Gastroesophageal sphincter (tissue), 4 donors: ENCODE data around the gene CCDC57. TPM values are rescaled to one million over a fixed set of nuclear protein-coding genes. Genes with fewer than 3 reads are reported as not detected.
A peak's percentile ranks its signal among the peaks of the same experiment; 100 is the strongest.

Experiments
- ATAC-seq: fragments of 150-250 bp; one replicate; pipeline ENCODE4 v1.9.1; 2016; ENCODE audit warnings: mild to moderate bottlenecking, moderate library complexity
- H3K27ac ChIP-seq, 4 donors: fragments of 200-600 bp; sonication (generic) in 3 of 4; 1 replicate in 3 of 4; 2 replicates in 1 of 4; pipeline ENCODE4 v1.5.1; 2016 to 2019
- H3K27me3 ChIP-seq: fragments of 200-600 bp; sonication (generic); one replicate; pipeline ENCODE4 v1.5.1; 2019
- H3K36me3 ChIP-seq, 2 donors: fragments of 200-600 bp; sonication (generic); one replicate each; pipeline ENCODE4 v1.5.1; 2019; ENCODE audit warnings: control low read depth in 1 of 2
- H3K4me1 ChIP-seq, 3 donors: fragments of 200-600 bp; sonication (generic); 1 replicate in 2 of 3; 2 replicates in 1 of 3; pipeline ENCODE4 v1.5.1; 2016 to 2019; ENCODE audit warnings: control low read depth in 2 of 3
- H3K4me3 ChIP-seq, 2 donors: fragments of 200-600 bp; sonication (generic); one replicate each; pipeline ENCODE4 v1.5.1; 2019; ENCODE audit warnings: mild to moderate bottlenecking in 1 of 2, moderate library complexity in 1 of 2
- H3K9me3 ChIP-seq, 3 donors: fragments of 200-600 bp; sonication (generic); one replicate each; pipeline ENCODE4 v1.5.1; 2017 to 2019; ENCODE audit warnings: control low read depth in 2 of 3
- EP300 ChIP-seq: sonication (generic); formaldehyde crosslinking; IDR thresholded peaks from one replicate; pipeline ENCODE4 v1.6.1; 2017; ENCODE audit warnings: antibody characterized with exemption, mild to moderate bottlenecking
- POLR2A ChIP-seq, 2 donors: fragments of 450-650 bp; IDR thresholded peaks; one replicate each; pipeline ENCODE4 v1.6.1; 2017; ENCODE audit warnings: antibody characterized with exemption in 2 of 2, mild to moderate bottlenecking in 2 of 2, moderate library complexity in 1 of 2
- POLR2AphosphoS5 ChIP-seq: sonication (generic); formaldehyde crosslinking; IDR thresholded peaks from one replicate; pipeline ENCODE4 v1.6.1; 2017; ENCODE audit warnings: antibody characterized with exemption
- WGBS, 2 donors: methylation state at CpG; one replicate each; pipeline ENCODE4 v1.1.5; 2018; ENCODE audit warnings: low coverage in 1 of 2; 5-methylcytosine and 5-hydroxymethylcytosine counted together
- total RNA-seq, 4 donors: library from RNA; depleted of rRNA; stranded (reverse); fragments of >200 nt; gene quantifications; one replicate each; pipeline ENCODE4 v1.1.0, GENCODE V29; 2016
- TF ChIP-seq, protein P1 (sequence below), 4 experiments: fragments of 200-600 bp in 2 of 4; fragments of 450-650 bp in 2 of 4; sonication (generic) in 1 of 4; IDR thresholded peaks; one replicate each; pipeline ENCODE4 v1.5.1; 2017 to 2019; ENCODE audit warnings: antibody characterized with exemption in 4 of 4, mild to moderate bottlenecking in 2 of 4, moderate library complexity in 2 of 4

The CCDC57 gene
- total RNA-seq, 4 donors from 2014 or later, result 6.5 to 28.2 (median 16.2) TPM

- no CpG with 5 or more reads among the region's 9 CpGs for WGBS, 2 donors
- peaks cover 0 to under 1% of the 10 kb centered on the region in 2 donors for H3K36me3 ChIP-seq
- H3K9me3 ChIP-seq, result no peaks in the 10 kb centered on the region
- H3K27me3 ChIP-seq, result no peaks in the 10 kb centered on the region
- H3K27ac ChIP-seq, result peak overlapping the region in 3 of 4 donors; percentile 43 to 55 (median 54)
- no peak for TF ChIP-seq EP300
- TF ChIP-seq, protein P1, sequence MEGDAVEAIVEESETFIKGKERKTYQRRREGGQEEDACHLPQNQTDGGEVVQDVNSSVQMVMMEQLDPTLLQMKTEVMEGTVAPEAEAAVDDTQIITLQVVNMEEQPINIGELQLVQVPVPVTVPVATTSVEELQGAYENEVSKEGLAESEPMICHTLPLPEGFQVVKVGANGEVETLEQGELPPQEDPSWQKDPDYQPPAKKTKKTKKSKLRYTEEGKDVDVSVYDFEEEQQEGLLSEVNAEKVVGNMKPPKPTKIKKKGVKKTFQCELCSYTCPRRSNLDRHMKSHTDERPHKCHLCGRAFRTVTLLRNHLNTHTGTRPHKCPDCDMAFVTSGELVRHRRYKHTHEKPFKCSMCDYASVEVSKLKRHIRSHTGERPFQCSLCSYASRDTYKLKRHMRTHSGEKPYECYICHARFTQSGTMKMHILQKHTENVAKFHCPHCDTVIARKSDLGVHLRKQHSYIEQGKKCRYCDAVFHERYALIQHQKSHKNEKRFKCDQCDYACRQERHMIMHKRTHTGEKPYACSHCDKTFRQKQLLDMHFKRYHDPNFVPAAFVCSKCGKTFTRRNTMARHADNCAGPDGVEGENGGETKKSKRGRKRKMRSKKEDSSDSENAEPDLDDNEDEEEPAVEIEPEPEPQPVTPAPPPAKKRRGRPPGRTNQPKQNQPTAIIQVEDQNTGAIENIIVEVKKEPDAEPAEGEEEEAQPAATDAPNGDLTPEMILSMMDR (IDR thresholded peaks at IDR 0.05), result no peak
- no peak for TF ChIP-seq POLR2A (IDR thresholded peaks at IDR 0.05)
- no peak for TF ChIP-seq POLR2AphosphoS5
- peak overlapping the region in 1 of 2 donors; percentile 28 for H3K4me3 ChIP-seq
- ATAC-seq, result peak; percentile 4
- peaks cover 0 to 57% (median 26%) of the 10 kb centered on the region in 3 donors for H3K4me1 ChIP-seq
These were observed 105.8 kb downstream of the CCDC57 start for GRCh38 chr17:82106688-82107305.

- Histone ChIP-seq H3K27ac (peak overlapping the region in 3 of 4 donors; percentile 43 to 55 (median 54)), H3K36me3 (no peaks in the 10 kb centered on the region), H3K4me3 (peak overlapping the region in 1 of 2 donors; percentile 28), H3K9me3 (no peaks in the 10 kb centered on the region), H3K27me3 (no peaks in the 10 kb centered on the region), H3K4me1 (peaks cover 0 to 64% (median 26%) of the 10 kb centered on the region in 3 donors)
- WGBS, 2 donors, result 45% methylated on average over 2 of the region's 24 CpGs; no CpG with 5 or more reads in 1 of the 2 donors
- TF ChIP-seq, protein P1 (IDR thresholded peaks at IDR 0.05), result peak in 1 of 4 experiments; percentile 12
- no peak for TF ChIP-seq EP300
- TF ChIP-seq POLR2A (IDR thresholded peaks at IDR 0.05), result peak in 1 of 2 donors; percentile 20
- ATAC-seq, result peak; percentile 24
These were observed 106.6 kb downstream of the CCDC57 start for GRCh38 chr17:82105882-82106687.

GRCh38 chr17:82105417-82105881, 107.2 kb downstream of the CCDC57 start:
- Histone ChIP-seq H3K36me3 (no peaks in the 10 kb centered on the region), H3K27me3 (no peaks in the 10 kb centered on the region), H3K4me1 (peaks cover 0 to 70% (median 26%) of the 10 kb centered on the region in 3 donors), H3K27ac (peak overlapping the region in 2 of 4 donors; percentile 81 to 84), H3K9me3 (no peaks in the 10 kb centered on the region), H3K4me3 (no peak overlapping the region)
- 91% methylated on average over 6 of the region's 13 CpGs; no CpG with 5 or more reads in 1 of the 2 donors for WGBS, 2 donors
- no peak for ATAC-seq
- no peak for TF ChIP-seq POLR2A (IDR thresholded peaks at IDR 0.05)
- no peak for TF ChIP-seq POLR2AphosphoS5
- TF ChIP-seq EP300, result no peak
- TF ChIP-seq, protein P1 (IDR thresholded peaks at IDR 0.05), result no peak

GRCh38 chr17:82104797-82105416, 107.7 kb downstream of the CCDC57 start:
- Histone ChIP-seq H3K9me3 (no peaks in the 10 kb centered on the region), H3K36me3 (no peaks in the 10 kb centered on the region), H3K27me3 (no peaks in the 10 kb centered on the region), H3K27ac (peak overlapping the region in 2 of 4 donors; percentile 81 to 84), H3K4me3 (no peak overlapping the region), H3K4me1 (peaks cover 0 to 73% (median 26%) of the 10 kb centered on the region in 3 donors)
- TF ChIP-seq POLR2A (IDR thresholded peaks at IDR 0.05), result no peak
- TF ChIP-seq, protein P1 (IDR thresholded peaks at IDR 0.05), result no peak
- no peak for TF ChIP-seq EP300
- TF ChIP-seq POLR2AphosphoS5, result no peak
- no peak for ATAC-seq
- WGBS, 2 donors, result 100% methylated on average over 4 of the region's 11 CpGs; no CpG with 5 or more reads in 1 of the 2 donors
